PC-9 (cell line): ENCODE results near the gene PARP3.

Source experiments
- CTCF ChIP-seq: fragments of 200-600 bp; sonication (generic); conservative IDR thresholded peaks from 2 replicates; pipeline ENCODE4 v1.6.1; 2017; ENCODE audit warnings: mixed run types, antibody characterized with exemption, mild to moderate bottlenecking, moderate library complexity
- EZH2 ChIP-seq: fragments of 200-600 bp; sonication (generic); IDR thresholded peaks from 2 replicates; pipeline ENCODE4 v1.8.0; 2017; ENCODE audit warnings: antibody characterized with exemption, low read depth

DNA sequence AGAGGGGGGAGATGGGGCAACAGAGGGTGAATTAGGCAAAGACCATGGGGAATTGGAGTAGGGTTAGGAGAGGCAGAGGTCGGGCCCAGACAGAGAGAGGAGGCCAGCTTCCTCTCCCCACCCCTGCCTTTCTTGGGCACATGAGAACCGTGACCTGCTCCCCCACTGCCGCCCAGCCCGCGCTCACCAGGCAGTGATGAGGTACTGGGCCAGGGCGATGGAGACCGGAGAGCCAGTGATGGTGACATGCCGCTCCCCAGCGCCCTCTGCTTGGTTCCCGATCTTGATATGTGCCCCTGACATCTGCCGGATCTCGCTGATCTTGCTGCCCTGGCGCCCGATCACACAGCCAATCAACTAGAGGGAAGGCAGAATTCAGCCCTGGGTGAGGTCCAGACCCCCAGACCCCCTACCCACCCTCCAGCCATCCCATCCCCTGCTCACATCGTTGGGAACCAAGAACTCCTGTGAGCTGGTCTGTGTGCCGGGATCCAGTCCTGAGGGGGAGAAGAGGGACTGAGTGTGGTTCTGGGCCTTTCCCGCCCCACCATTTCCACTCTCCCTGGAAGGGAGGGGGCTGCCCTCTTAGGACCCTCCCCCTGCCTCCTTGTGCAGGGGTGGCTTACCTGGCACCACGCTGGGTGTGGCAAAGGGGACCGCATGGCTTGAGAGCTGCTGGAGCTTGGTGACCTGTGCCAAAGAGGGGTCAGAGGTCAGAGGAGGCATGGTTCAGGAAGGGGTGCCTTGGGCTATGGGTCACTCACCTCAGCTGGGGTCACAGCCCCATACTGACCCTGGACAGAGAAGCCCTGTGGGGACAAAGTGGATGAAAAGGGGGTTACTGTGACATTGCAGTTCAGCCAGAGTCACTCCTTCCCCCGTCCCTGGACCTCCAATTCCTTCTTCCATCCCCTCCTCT is 16.7 kb downstream of the PARP3 start:
- TF ChIP-seq EZH2 (no peak), CTCF (no peak)
